HG02678 (cell line): Measurements from ENCODE around the gene HNRNPC.
"Not testable (repeated sequence)": the region's sequence is repeated elsewhere in the genome, so short reads cannot be mapped to it uniquely, and the experiment has no call there.

Experiments used
- ATAC-seq: cut with Tn5 transposase; IDR thresholded peaks from one replicate; pipeline ENCODE4 v1.9.1; 2021; ENCODE audit warnings: mild to moderate bottlenecking, moderate library complexity; ENCODE audit not compliant: unreplicated experiment

HNRNPC gene

GRCh38 chr14:21213652-21214051, 55.6 kb downstream of the HNRNPC start:
- ATAC-seq, result no peak

DNA sequence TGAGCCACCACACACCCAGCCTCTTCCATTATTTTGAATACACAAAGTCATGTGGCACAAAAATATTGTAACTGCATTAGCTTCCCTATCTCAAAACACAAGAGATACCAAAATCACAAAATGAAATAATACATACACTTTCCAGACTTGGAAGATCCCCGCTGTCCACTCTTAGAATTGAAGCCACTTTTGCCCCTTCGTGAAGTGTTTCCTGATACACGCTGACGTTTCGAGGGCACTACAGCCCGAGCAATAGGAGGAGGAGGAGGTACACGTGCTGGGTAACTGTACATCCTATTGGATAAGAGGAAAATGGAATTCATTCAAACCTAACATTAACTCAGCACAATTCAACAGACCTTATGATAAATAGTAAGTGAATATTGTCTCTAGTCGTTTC, 56.4 kb downstream of the HNRNPC start:
- ATAC-seq, result not testable (repeated sequence)

DNA sequence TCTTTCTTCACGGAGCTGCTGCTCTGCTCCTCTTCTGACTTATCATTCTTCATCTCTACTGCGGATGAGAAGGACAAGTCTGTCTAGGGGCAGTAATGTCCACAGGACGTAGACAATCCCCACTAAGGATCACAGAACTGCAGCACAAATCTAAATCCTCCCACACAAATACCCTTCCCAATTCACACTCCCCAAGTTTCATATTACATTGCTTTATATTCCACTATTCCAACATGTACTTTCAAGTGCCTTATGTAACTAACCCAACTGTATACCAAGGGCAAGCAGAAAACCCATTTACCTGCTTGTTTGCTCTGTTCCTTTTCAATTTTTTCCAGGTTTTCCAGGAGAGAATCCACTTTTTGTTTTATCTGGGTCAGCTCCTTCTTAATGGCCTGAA, 57.7 kb downstream of the HNRNPC start:
- no peak for ATAC-seq

GRCh38 chr14:21210023-21210422, 59.2 kb downstream of the HNRNPC start:
- ATAC-seq, result no peak

- no peak for ATAC-seq
Measured at GRCh38 chr14:21209185-21209584, 60.1 kb downstream of the HNRNPC start.

GRCh38 chr14:21208554-21208953, 60.7 kb downstream of the HNRNPC start:
- no peak for ATAC-seq

DNA sequence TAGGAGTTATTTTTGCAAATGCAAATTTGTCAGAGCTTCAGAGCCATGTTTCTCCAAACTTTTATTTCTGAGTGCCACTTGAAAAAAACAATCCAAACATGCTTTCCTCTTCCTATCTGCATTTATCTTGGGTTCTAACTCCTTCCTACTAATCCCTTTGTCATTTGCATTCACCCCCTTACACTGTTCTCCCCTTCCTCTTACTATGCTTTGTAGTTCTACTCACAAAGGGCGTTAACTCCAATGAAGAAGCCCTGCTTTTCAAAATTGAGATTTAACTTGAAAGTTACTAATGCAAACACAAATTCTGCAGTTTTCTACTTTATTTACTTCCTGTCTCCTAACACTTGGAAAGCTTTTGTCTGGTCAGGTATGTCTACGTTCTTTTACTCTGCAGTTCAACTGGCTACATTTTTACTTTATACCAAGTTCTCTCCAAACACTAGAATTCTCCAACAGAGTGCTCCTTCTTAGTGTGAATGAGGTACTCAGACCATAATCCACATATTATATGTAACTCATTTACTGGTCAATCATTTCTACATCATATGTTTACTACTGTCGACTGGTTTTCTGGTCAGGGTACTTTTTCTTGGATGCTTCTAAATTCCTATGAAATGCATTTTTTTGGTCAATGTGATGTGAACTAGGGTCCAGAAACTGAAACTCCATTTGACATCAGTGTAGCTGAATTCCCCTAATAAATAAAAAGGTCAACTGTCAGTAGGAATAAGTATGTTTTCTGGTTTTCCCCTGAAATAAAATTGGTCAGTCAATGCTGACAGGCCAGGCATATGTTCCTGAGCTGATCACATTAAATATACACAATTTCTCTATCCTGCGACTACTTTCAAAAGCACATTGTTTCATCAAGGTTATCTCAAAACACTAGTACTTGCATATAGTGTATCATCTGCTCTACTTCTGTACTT, 62.2 kb downstream of the HNRNPC start:
- ATAC-seq, result no peak

GRCh38 chr14:21205678-21206581, 63.3 kb downstream of the HNRNPC start:
- no peak for ATAC-seq

DNA sequence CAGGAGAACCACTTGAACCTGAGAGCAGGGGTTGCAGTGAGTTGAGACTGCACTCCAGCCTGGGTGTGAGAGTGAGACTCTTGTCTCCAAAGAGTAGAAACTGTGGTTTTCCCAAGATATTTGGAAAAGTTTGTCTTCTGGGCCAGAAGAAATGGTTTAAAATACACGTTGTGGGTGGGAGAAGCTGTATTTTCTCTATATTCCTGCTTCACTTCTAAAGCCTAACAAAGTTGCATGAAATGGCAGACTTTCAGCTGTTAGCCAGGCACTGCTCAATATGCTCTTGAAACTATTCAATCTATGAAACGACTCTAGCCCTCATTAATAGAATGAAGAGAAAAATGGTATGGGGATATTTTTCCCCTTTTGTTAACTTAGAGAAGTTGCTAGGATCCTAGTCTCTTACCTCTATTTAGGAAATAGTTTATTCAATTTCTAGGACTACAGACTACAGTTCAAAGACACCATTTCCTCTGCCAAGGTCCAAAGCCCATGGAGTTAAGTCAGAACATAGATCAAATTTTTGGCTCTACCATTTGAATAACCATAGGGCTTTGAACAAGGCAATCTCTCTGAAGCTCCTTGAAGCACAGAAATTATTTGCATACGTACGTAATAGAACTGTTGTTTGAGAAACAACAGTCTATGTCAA, 64.1 kb downstream of the HNRNPC start:
- ATAC-seq, result no peak

DNA sequence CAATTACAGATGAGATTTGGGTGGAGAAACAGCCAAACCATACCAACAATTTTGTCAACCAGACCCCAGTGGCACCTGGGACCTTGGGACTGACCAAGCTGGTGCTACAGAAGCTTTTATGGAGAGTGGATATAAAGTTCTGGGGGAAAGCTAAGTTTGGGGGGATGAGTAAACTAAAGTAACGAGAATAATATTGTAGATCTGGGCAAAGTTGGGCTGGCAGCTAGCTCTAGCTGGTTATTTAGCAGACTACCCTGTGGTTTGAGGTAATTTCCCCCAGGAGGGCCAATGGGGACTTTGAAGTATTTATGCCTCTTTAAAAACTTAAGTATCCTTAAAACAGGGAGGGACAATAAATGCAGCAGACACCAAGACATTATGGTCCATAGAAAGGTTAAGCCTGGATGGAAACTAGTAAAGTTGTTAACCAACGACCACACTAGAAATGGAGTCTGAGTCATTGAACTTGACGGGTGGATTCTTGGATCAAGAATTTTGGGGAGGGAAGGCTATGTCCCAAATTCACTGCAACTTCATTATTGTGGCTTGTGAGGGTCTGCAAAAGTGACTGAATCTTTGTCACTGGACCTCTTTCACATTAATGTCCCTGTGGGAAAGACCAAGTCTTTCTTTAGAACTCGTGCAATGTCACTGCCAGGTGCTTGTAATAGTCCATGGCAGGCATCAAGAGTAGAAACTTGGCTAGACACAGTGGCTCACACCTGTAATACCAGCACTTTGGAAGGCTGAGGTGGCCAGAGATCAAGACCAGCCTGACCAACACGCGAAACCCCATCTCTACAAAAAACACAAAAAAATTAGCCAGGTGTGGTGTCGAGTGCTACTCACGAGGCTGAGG, 64.8 kb downstream of the HNRNPC start:
- no peak for ATAC-seq

GRCh38 chr14:21203470-21204166, 65.6 kb downstream of the HNRNPC start:
- ATAC-seq, result no peak

- no peak for ATAC-seq
Measured at GRCh38 chr14:21202463-21203358, 66.5 kb downstream of the HNRNPC start.

- ATAC-seq, result no peak
Measured at GRCh38 chr14:21201732-21202462, 67.3 kb downstream of the HNRNPC start.

DNA sequence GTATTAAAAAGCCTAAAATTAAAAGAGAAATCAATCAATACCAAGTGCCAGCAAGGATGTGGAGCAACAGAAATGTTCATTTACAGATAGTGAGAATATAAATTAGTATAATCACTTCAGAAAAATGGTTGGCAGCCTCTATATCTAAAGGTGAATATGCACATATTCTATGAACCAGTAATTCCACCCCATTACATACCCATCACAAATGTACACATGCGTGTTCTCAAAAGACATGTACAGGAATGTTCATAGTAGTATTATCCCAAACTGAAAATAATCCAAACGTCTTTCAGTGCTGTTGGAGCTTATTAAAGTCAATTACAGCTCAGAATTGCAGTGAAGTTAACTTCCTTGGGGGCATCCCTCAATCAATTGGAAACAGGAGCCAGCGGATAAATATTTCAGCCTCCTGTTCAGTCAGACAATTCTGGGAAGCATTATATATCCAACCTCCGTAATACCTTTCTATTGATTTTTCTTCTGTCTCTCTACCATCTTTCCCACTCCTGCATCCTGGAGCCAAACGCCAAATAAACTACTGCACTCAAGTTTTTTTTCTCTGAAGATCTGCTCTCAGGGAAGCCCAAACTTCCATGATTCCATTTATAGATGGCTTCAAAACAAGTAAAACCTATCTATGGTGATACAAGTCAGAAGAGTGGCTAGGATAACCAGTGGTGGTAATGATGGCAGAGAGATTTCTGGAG, 68.3 kb downstream of the HNRNPC start:
- no peak for ATAC-seq

DNA sequence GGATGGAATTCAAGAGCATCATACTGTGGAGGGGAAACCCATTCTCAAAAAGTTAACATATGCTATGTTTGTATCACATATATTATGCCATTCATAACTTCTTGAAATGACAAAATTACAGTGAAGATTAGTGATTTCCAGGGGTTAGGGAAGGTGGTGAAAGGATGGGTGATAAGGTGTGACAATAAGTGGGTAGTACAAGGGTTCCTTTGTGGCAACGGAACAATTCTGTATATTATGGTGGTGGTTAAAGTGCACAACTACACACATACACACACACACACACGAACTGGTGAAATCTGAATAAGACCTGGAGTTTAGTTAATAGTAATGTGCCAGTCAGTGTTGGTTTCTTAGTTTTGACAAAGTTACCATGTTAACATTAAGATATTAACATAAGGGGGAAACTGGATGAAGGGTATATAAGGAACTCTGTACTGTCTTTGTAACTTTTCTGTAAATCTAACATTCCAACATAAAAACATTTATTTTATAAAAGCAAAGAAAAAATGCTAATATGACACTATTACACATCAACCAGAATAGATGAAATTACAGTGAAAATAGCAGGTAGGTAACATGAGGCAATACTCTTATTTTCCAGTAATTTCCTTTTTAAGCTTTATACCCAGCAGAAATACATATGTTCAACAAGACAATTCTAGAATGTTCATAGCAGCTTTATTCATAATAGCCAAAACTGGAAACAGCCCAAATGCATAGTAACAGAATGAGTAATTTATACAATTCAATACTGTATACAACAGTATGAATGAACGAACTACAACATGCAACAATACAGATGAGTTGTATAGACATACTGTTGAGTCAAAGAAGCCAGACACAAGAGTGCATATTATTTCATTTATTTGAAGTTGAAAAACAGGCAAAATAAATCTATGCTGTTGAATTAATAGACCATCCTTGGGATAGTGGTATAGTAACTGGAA, 69.4 kb downstream of the HNRNPC start:
- ATAC-seq, result no peak
